NK-92 (cell line): Measurements from ENCODE around the gene FAM107A.

Source experiments
- DNase-seq: peaks from one replicate; lab custom pipeline; 2025; ENCODE audit not compliant: unreplicated experiment; lab: John Stamatoyannopoulos, UW

The FAM107A gene

GRCh38 chr3:58568572-58569286 is 8.5 kb downstream of the FAM107A start:
- DNase-seq = no peak

GRCh38 chr3:58567251-58567515 is 10.0 kb downstream of the FAM107A start:
- DNase-seq = no peak

GRCh38 chr3:58566398-58567250 is 10.6 kb downstream of the FAM107A start:
- no peak for DNase-seq

GRCh38 chr3:58565621-58566397 is 11.4 kb downstream of the FAM107A start:
- DNase-seq = no peak

- no peak for DNase-seq
These were observed 12.6 kb downstream of the FAM107A start for GRCh38 chr3:58564456-58565160.

GRCh38 chr3:58564054-58564453 is 13.1 kb downstream of the FAM107A start:
- no peak for DNase-seq

- no peak for DNase-seq
These were observed 13.7 kb downstream of the FAM107A start for GRCh38 chr3:58563386-58564035.

- no peak for DNase-seq
These were observed 14.7 kb downstream of the FAM107A start for GRCh38 chr3:58562498-58562897.

- DNase-seq = no peak
These were observed 16.4 kb downstream of the FAM107A start for GRCh38 chr3:58560771-58561311.

- no peak for DNase-seq
These were observed 17.6 kb downstream of the FAM107A start for GRCh38 chr3:58559586-58559985.

GRCh38 chr3:58557491-58557890 is 19.7 kb downstream of the FAM107A start:
- DNase-seq = no peak

GRCh38 chr3:58556761-58557221 is 20.4 kb downstream of the FAM107A start:
- no peak for DNase-seq

GRCh38 chr3:58556001-58556400 is 21.2 kb downstream of the FAM107A start:
- DNase-seq = no peak

- no peak for DNase-seq
These were observed 22.0 kb downstream of the FAM107A start for GRCh38 chr3:58555203-58555602.

- no peak for DNase-seq
These were observed 24.2 kb downstream of the FAM107A start for GRCh38 chr3:58553003-58553402.

GRCh38 chr3:58551636-58552180 is 25.5 kb downstream of the FAM107A start:
- DNase-seq = no peak

- no peak for DNase-seq
These were observed 32.6 kb downstream of the FAM107A start for GRCh38 chr3:58544541-58544940.

GRCh38 chr3:58540176-58540858 is 36.9 kb downstream of the FAM107A start:
- no peak for DNase-seq

- no peak for DNase-seq
These were observed 37.6 kb downstream of the FAM107A start for GRCh38 chr3:58539626-58540025.
